Activated CD4-positive, alpha-beta T cell treated with anti-CD3 and anti-CD28 coated beads for 36 hours (primary cell): ENCODE data around the gene ZNFX1. TPM values are rescaled to one million over a fixed set of nuclear protein-coding genes. Genes with fewer than 3 reads are reported as not detected.
A peak's percentile ranks its signal among the peaks of the same experiment; 100 is the strongest.
"Not testable (repeated sequence)": the region's sequence is repeated elsewhere in the genome, so short reads cannot be mapped to it uniquely, and the experiment has no call there.

ENCODE experiments used
- ATAC-seq: fragments of 200-7000 bp; cut with Tn5 transposase; one replicate; pipeline ENCODE4 v1.10.0; 2021; ENCODE audit warnings: mild to moderate bottlenecking, moderate library complexity
- CTCF ChIA-PET: fragments of 350-600 bp; sonication (Branson Sonifier 250); formaldehyde crosslinking; loops from one replicate; lab custom pipeline; 2021; ENCODE audit warnings: antibody characterized with exemption; lab: Charles Lee
- POLR2A ChIA-PET: fragments of 350-600 bp; sonication (Branson Sonifier 250); formaldehyde crosslinking; loops from one replicate; lab custom pipeline; 2021; ENCODE audit warnings: antibody characterized with exemption, inconsistent platforms; lab: Charles Lee
- DNase-seq: peaks from one replicate; pipeline ENCODE4 v3.0.0-alpha.2; 2020
- H3K27ac Mint-ChIP-seq: one replicate; pipeline ENCODE4 v1.8.0; 2021; ENCODE audit warnings: mixed read lengths
- H3K27me3 Mint-ChIP-seq: one replicate; pipeline ENCODE4 v1.8.0; 2021; ENCODE audit warnings: mixed read lengths
- H3K36me3 Mint-ChIP-seq: one replicate; pipeline ENCODE4 v1.8.0; 2021; ENCODE audit warnings: low read depth, mixed read lengths
- H3K4me1 Mint-ChIP-seq: one replicate; pipeline ENCODE4 v1.8.0; 2021; ENCODE audit warnings: mixed read lengths
- H3K4me3 Mint-ChIP-seq: one replicate; pipeline ENCODE4 v1.8.0; 2021; ENCODE audit warnings: mild to moderate bottlenecking, moderate library complexity, mixed read lengths
- H3K9me3 Mint-ChIP-seq: one replicate; pipeline ENCODE4 v1.8.0; 2021; ENCODE audit warnings: low read depth, mixed read lengths
- intact Hi-C, 2 experiments: fragments of 100-400 bp; cut with DNase I in 1 of 2; cut with micrococcal nuclease in 1 of 2; formaldehyde crosslinking; loops; one replicate each; pipeline versions ENCODE4 v1.14.2 to v1.15.1; 2022 to 2024; cut with DNase I, micrococcal nuclease
- total RNA-seq, 2 experiments: library from RNA; stranded (reverse); gene quantifications; one replicate each; pipeline ENCODE4 v1.2.3, GENCODE V29; 2021

The ZNFX1 gene
- total RNA-seq, 2 experiments from 2014 or later, result 36.4 to 43.8 TPM

DNA sequence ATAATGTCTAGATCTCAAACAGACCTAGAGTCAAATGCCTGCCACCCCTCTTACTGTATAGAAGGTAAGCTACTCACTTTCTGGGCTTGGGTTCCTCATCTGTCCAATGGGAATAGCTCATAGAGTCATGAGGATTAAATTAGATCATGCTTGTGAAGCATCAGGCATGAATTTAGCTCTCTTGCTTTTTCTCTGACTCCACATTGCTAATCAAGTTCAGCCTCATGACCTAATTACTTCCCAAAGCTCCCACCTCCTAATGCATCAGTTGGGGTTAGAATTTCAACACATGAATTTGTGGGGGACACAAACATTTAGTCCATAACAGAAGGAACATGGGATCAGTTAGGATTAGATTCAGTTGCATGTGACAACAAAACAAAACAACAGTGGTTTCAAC is 63.3 kb downstream of the ZNFX1 start:
- Mint-ChIP-seq H3K27ac (no peak overlapping the region), H3K4me3 (no peak overlapping the region), H3K27me3 (no peaks in the 10 kb centered on the region), H3K36me3 (no peaks in the 10 kb centered on the region), H3K4me1 (peaks cover 8% of the 10 kb centered on the region), H3K9me3 (peaks cover 5% of the 10 kb centered on the region)
- no peak for DNase-seq
- CTCF ChIA-PET, result interaction anchor here (0.5 to 5.9 kb wide), 4 partner anchors 9 to 587 kb away, joined by 3 to 166 read pairs (median 12); no protein-coding TSS in a partner anchor
- POLR2A ChIA-PET, result no interaction called here
- intact Hi-C loops, result no loop called here
- ATAC-seq, result no peak

GRCh38 chr20:49210757-49211110 is 67.1 kb downstream of the ZNFX1 start:
- H3K27me3 Mint-ChIP-seq, result no peaks in the 10 kb centered on the region
- intact Hi-C loops, result no loop called here
- H3K4me1 Mint-ChIP-seq, result no peaks in the 10 kb centered on the region
- H3K4me3 Mint-ChIP-seq, result no peak overlapping the region
- no peaks in the 10 kb centered on the region for H3K36me3 Mint-ChIP-seq
- DNase-seq (no peak), ATAC-seq (no peak)
- H3K27ac Mint-ChIP-seq, result no peak overlapping the region
- POLR2A ChIA-PET, result no interaction called here
- H3K9me3 Mint-ChIP-seq, result peaks cover 5% of the 10 kb centered on the region
- CTCF ChIA-PET, result interaction anchor here (0.7 to 2.4 kb wide), 7 partner anchors 11 to 79 kb away, joined by 3 to 11 read pairs (median 4); partner anchors contain the start of gene STAU1

DNA sequence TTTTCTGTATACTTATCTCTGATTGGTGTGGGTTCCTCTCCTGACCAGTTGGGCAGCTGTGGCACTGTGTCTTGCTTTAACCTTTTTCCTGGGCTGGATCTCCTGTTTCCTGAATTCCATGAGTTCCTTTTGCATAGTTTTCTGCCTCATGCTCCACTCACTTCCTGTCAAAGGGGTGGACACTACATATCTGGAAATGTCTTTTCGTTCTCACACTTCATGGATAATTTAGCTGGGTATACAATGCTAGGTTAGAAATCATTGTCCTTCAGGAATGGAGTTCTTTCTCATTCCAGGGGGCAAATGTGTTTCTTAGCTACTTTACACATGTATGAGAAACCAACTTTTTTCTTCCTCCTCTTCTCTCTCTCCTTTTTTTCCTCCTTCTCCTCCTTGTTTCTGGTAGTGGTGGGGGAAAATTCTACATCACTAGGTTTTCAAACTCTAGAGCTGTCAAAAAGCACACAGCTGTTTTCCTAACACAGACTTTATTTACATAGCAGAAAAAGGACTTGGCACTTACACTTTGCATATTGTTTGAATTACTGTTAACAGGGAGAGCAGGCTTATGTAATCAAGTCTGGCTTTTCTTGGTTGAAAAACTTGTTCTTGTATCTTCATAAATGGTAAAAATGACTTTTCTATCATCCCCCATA is 67.6 kb downstream of the ZNFX1 start:
- Mint-ChIP-seq H3K27me3 (no peaks in the 10 kb centered on the region), H3K4me3 (no peak overlapping the region), H3K27ac (no peak overlapping the region), H3K4me1 (no peaks in the 10 kb centered on the region), H3K9me3 (peaks cover 5% of the 10 kb centered on the region), H3K36me3 (no peaks in the 10 kb centered on the region)
- no peak for ATAC-seq
- ChIA-PET POLR2A (no interaction called here), CTCF (interaction anchor here (1.4 to 2.4 kb wide), 5 partner anchors 11 to 77 kb away, joined by 3 to 11 read pairs (median 7); partner anchors contain the start of gene STAU1)
- intact Hi-C loops, result no loop called here
- DNase-seq, result no peak

DNA sequence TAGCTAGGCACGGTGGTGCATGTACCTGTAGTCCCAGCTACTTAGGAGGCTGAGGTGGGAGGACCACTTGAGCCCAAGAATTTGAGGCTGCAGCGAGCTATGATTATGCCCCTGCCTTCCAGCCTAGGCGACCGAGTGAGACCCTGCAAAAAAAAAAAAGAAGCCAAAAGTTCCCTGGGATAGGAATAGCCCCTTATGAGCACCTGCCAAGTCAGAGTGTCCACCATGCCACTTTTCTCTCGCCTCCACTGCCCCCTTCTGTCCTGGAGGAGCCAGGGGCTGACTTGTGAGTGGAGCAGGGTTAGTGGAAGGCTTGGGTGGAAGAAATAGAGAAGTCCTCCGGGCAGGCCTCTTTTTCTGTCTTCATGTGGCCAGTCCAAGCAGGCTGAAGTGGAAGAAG is 70.8 kb downstream of the ZNFX1 start:
- DNase-seq, result peak; percentile 55
- no peaks in the 10 kb centered on the region for H3K27me3 Mint-ChIP-seq
- ChIA-PET CTCF (interaction anchor here (0.6 to 2.7 kb wide), 5 partner anchors 9 to 79 kb away, joined by 3 to 21 read pairs (median 3); partner anchors contain the start of gene STAU1), POLR2A (no interaction called here)
- no peak overlapping the region for H3K4me3 Mint-ChIP-seq
- intact Hi-C loops, result no loop called here
- peaks cover 5% of the 10 kb centered on the region for H3K9me3 Mint-ChIP-seq
- no peak overlapping the region for H3K27ac Mint-ChIP-seq
- H3K36me3 Mint-ChIP-seq, result no peaks in the 10 kb centered on the region
- peak; percentile 64 for ATAC-seq
- H3K4me1 Mint-ChIP-seq, result no peaks in the 10 kb centered on the region

DNA sequence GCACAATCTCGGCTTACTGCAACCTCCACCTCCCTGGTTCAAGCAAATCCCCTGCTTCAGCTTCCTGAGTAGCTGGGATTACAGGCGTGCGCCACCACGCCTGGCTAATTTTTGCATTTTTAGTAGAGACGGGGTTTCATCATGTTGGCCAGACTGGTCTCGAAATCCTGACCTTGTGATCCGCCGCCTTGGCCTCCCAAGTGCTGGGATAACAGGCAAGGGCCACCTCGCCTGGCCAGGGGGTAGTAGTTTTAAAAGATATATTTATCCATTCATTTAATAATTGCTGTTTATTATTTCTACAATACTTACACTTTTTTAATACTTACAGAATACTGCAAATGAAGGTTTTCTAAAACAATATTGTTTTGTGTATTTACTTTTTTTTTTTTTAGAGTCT is 74.1 kb downstream of the ZNFX1 start:
- Mint-ChIP-seq H3K27ac (no peak overlapping the region), H3K4me3 (no peak overlapping the region), H3K27me3 (no peaks in the 10 kb centered on the region), H3K4me1 (no peaks in the 10 kb centered on the region), H3K9me3 (no peaks in the 10 kb centered on the region), H3K36me3 (no peaks in the 10 kb centered on the region)
- intact Hi-C loops, result no loop called here
- CTCF ChIA-PET, result interaction anchor here (1.0 kb wide), 2 partner anchors 14 to 15 kb away, joined by 3 to 4 read pairs; partner anchors contain the start of gene DDX27
- POLR2A ChIA-PET, result no interaction called here
- ATAC-seq (no peak), DNase-seq (no peak)

DNA sequence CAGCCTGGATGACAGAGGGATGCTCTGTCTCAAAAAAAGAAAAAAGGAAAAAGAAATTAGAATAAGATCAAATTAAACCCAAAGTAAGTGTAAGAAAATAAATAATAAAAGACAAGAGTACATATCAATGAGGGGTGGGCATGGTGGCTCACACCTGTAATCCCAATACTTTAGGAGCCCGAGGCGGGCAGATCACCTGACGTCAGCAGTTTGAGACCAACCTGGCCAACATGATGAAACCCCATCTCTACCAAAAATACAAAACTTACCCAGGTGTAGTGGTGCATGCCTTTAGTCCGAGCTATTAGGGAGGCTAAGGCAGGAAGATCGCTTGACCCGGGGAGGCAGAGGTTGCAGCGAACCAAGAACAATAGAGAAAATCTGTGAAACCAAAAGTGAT is 74.8 kb downstream of the ZNFX1 start:
- H3K9me3 Mint-ChIP-seq, result no peaks in the 10 kb centered on the region
- H3K27me3 Mint-ChIP-seq, result no peaks in the 10 kb centered on the region
- no peak for ATAC-seq
- H3K36me3 Mint-ChIP-seq, result no peaks in the 10 kb centered on the region
- intact Hi-C loops, result no loop called here
- H3K4me1 Mint-ChIP-seq, result no peaks in the 10 kb centered on the region
- ChIA-PET POLR2A (no interaction called here), CTCF (no interaction called here)
- DNase-seq, result no peak
- H3K27ac Mint-ChIP-seq, result no peak overlapping the region
- H3K4me3 Mint-ChIP-seq, result no peak overlapping the region

- CTCF ChIA-PET, result interaction anchor here (2.4 kb wide), 1 partner anchor 11 kb away, joined by 8 read pairs; no protein-coding TSS in a partner anchor
- H3K9me3 Mint-ChIP-seq, result no peaks in the 10 kb centered on the region
- no peaks in the 10 kb centered on the region for H3K27me3 Mint-ChIP-seq
- DNase-seq (no peak), ATAC-seq (no peak)
- H3K27ac Mint-ChIP-seq, result no peak overlapping the region
- H3K36me3 Mint-ChIP-seq, result no peaks in the 10 kb centered on the region
- POLR2A ChIA-PET, result no interaction called here
- H3K4me3 Mint-ChIP-seq, result no peak overlapping the region
- intact Hi-C loops, result no loop called here
- H3K4me1 Mint-ChIP-seq, result no peaks in the 10 kb centered on the region
Observed at GRCh38 chr20:49199729-49200293, 78.0 kb downstream of the ZNFX1 start.

DNA sequence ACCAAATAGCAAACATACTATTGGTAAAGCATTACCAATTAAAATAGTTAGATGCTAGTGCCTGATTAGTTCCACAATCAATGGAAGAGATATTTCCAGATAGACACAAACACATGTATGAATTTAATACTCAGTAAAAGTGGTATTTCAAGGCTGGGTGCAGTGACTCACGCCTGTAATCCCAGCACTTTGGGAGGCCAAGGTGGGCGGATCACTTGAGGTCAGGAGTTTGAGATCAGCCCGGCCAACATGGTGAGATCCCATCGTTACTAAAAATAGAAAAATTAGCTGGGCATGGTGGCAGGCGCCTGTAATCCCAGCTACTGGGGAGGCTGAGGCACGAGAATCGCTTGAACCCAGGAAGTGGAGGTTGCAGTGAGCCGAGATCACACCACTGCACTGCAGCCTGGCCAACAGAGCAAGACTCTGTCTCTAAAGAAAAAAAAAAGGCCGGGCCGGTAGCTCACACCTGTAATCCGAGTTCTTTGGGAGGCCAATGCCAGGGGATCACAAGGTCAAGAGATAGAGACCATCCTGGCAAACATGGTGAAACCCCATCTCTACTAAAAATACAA is 84.8 kb downstream of the ZNFX1 start:
- H3K27ac Mint-ChIP-seq, H3K9me3 Mint-ChIP-seq, H3K4me3 Mint-ChIP-seq, intact Hi-C loops, H3K36me3 Mint-ChIP-seq, H3K27me3 Mint-ChIP-seq, ATAC-seq, POLR2A ChIA-PET, DNase-seq, H3K4me1 Mint-ChIP-seq: not testable (repeated sequence)
- CTCF ChIA-PET, result interaction anchor here (0.7 to 1.3 kb wide), 2 partner anchors 24 to 532 kb away, joined by 4 read pairs; no protein-coding TSS in a partner anchor

Other genes starting within 250 kb of the ZNFX1 start
- 100 to 1,000 TPM; 119 to 126 TPM for gene CSE1L, start 231.7 kb downstream of the ZNFX1 start, total RNA-seq
- gene STAU1, start 89.7 kb downstream of the ZNFX1 start, total RNA-seq, result 10 to 100 TPM; 72.6 to 83.7 TPM
- gene DDX27, start 58.6 kb downstream of the ZNFX1 start, total RNA-seq, result 10 to 100 TPM; 48.5 to 54.0 TPM
- not detected for gene KCNB1, start 204.6 kb upstream of the ZNFX1 start, total RNA-seq